CD4-positive, alpha-beta memory T cell (primary cell): ENCODE data around the gene GPSM1. TPM values are rescaled to one million over a fixed set of nuclear protein-coding genes. Genes with fewer than 3 reads are reported as not detected.
A peak's percentile ranks its signal among the peaks of the same experiment; 100 is the strongest.

Experiments
- CTCF ChIA-PET: fragments of 350-600 bp; sonication (Branson Sonifier 250); formaldehyde crosslinking; loops from one replicate; lab custom pipeline; 2021; ENCODE audit warnings: inconsistent platforms; ENCODE audit not compliant: partially characterized antibody; lab: Charles Lee
- POLR2A ChIA-PET: fragments of 350-600 bp; sonication (Branson Sonifier 250); formaldehyde crosslinking; loops from one replicate; lab custom pipeline; 2021; ENCODE audit not compliant: partially characterized antibody; lab: Charles Lee
- DNase-seq, 5 donors: peaks; one replicate each; pipeline versions ENCODE4 v3.0.0 to v3.0.0-alpha.2; 2020 to 2022; ENCODE audit warnings: mixed read lengths in 1 of 5
- H3K27ac ChIP-seq: one replicate; pipeline ENCODE4 v1.7.0; 2013; ENCODE audit warnings: low read depth, low read length
- H3K27me3 ChIP-seq: 2 replicates; pipeline ENCODE4 v1.7.0; 2013; ENCODE audit warnings: mild to moderate bottlenecking, low read length, moderate library complexity; ENCODE audit not compliant: insufficient read depth
- H3K36me3 ChIP-seq: 2 replicates; pipeline ENCODE4 v1.7.0; 2013; ENCODE audit warnings: mild to moderate bottlenecking, low read length, moderate library complexity; ENCODE audit not compliant: insufficient read depth
- H3K4me1 ChIP-seq: 2 replicates; pipeline ENCODE4 v1.7.0; 2013; ENCODE audit warnings: mild to moderate bottlenecking, low read length, moderate library complexity; ENCODE audit not compliant: insufficient read depth
- H3K4me3 ChIP-seq, 2 donors: one replicate each; pipeline ENCODE4 v1.7.0; 2013; ENCODE audit warnings: low read length in 2 of 2, mild to moderate bottlenecking in 1 of 2
- H3K9me3 ChIP-seq, 2 donors: one replicate each; pipeline ENCODE4 v1.7.0; 2013; ENCODE audit warnings: low read length in 2 of 2, control low read depth in 1 of 2; ENCODE audit not compliant: control insufficient read depth in 1 of 2
- H3K27ac Mint-ChIP-seq, 7 donors: one replicate each; pipeline ENCODE4 v1.8.0; 2020 to 2021; ENCODE audit warnings: mixed read lengths in 7 of 7, mild to moderate bottlenecking in 6 of 7, inconsistent platforms in 3 of 7, moderate library complexity in 3 of 7
- H3K27me3 Mint-ChIP-seq, 2 donors: one replicate each; pipeline ENCODE4 v1.8.0; 2020 to 2021; ENCODE audit warnings: mixed read lengths in 2 of 2
- H3K36me3 Mint-ChIP-seq, 2 donors: one replicate each; pipeline ENCODE4 v1.8.0; 2020 to 2021; ENCODE audit warnings: mixed read lengths in 2 of 2, inconsistent platforms in 1 of 2, mild to moderate bottlenecking in 1 of 2
- H3K4me1 Mint-ChIP-seq, 4 donors: one replicate each; pipeline ENCODE4 v1.8.0; 2020 to 2021; ENCODE audit warnings: mixed read lengths in 4 of 4, mild to moderate bottlenecking in 1 of 4
- H3K4me3 Mint-ChIP-seq, 8 donors: one replicate each; pipeline ENCODE4 v1.8.0; 2020 to 2021; ENCODE audit warnings: mixed read lengths in 8 of 8, mild to moderate bottlenecking in 7 of 8, moderate library complexity in 6 of 8, inconsistent platforms in 3 of 8
- H3K9me3 Mint-ChIP-seq, 8 donors: one replicate each; pipeline ENCODE4 v1.8.0; 2020 to 2021; ENCODE audit warnings: mixed read lengths in 8 of 8, mild to moderate bottlenecking in 5 of 8, inconsistent platforms in 3 of 8, moderate library complexity in 1 of 8
- intact Hi-C: fragments of 100-400 bp; cut with micrococcal nuclease; formaldehyde crosslinking; loops from one replicate; pipeline ENCODE4 v1.15.1; 2023
- polyA plus RNA-seq, 2 donors: library from polyadenylated mRNA; unstranded; fragments of 300-500 nt; fragmentation: Illumina TruSeq; gene quantifications; one replicate each; pipeline ENCODE4 v1.2.3, GENCODE V29; 2021
- total RNA-seq, 2 experiments: library from RNA; stranded (reverse); gene quantifications; one replicate each; pipeline ENCODE4 v1.2.3, GENCODE V29; 2021

The GPSM1 gene
- total and polyA plus RNA-seq, 4 experiments from 2014 or later = 0.78 to 8.1 (median 4.6) TPM

GRCh38 chr9:136367296-136368145, 40.2 kb downstream of the GPSM1 start:
- CTCF ChIA-PET = no interaction called here

GRCh38 chr9:136368190-136368589, 40.9 kb downstream of the GPSM1 start:
- Mint-ChIP-seq H3K27me3 (no peaks in the 10 kb centered on the region), H3K36me3 (no peaks in the 10 kb centered on the region), H3K4me1 (no peaks in the 10 kb centered on the region), H3K9me3 (peaks cover 0 to 2% (median 0%) of the 10 kb centered on the region in 8 donors), H3K27ac (peak overlapping the region in 2 of 7 donors; percentile 27 to 60), H3K4me3 (no peak overlapping the region)
- H3K4me1 ChIP-seq = peaks cover 7% of the 10 kb centered on the region
- H3K36me3 ChIP-seq = no peaks in the 10 kb centered on the region
- no peak overlapping the region for H3K4me3 ChIP-seq
- intact Hi-C loops = no loop called here
- no peak overlapping the region for H3K27ac ChIP-seq
- H3K9me3 ChIP-seq = no peaks in the 10 kb centered on the region
- DNase-seq = no peak
- ChIA-PET POLR2A (no interaction called here), CTCF (no interaction called here)
- H3K27me3 ChIP-seq = no peaks in the 10 kb centered on the region

More at GRCh38 chr9:136367296-136368145, 40.2 kb downstream of the GPSM1 start:
- Histone ChIP-seq H3K4me1 (peaks cover 12% of the 10 kb centered on the region), H3K27ac (no peak overlapping the region), H3K4me3 (no peak overlapping the region), H3K36me3 (no peaks in the 10 kb centered on the region), H3K27me3 (no peaks in the 10 kb centered on the region), H3K9me3 (no peaks in the 10 kb centered on the region)
- H3K9me3 Mint-ChIP-seq = peaks cover 0 to 2% (median 0%) of the 10 kb centered on the region in 8 donors
- H3K27ac Mint-ChIP-seq = peak overlapping the region in 1 of 7 donors; percentile 27
- H3K4me1 Mint-ChIP-seq = peaks cover 0 to 7% (median 0%) of the 10 kb centered on the region in 4 donors
- POLR2A ChIA-PET = no interaction called here
- no peak overlapping the region for H3K4me3 Mint-ChIP-seq
- H3K36me3 Mint-ChIP-seq = peaks cover 0 to 5% of the 10 kb centered on the region in 2 donors
- intact Hi-C loops = no loop called here
- DNase-seq = no peak
- no peaks in the 10 kb centered on the region for H3K27me3 Mint-ChIP-seq

GRCh38 chr9:136370037-136370436, 42.7 kb downstream of the GPSM1 start:
- CTCF ChIA-PET = no interaction called here
- peaks cover 0 to 2% (median 0%) of the 10 kb centered on the region in 8 donors for H3K9me3 Mint-ChIP-seq
- no peaks in the 10 kb centered on the region for H3K36me3 Mint-ChIP-seq

GRCh38 chr9:136370687-136371532, 43.6 kb downstream of the GPSM1 start:
- CTCF ChIA-PET = no interaction called here
- H3K4me1 ChIP-seq = no peaks in the 10 kb centered on the region
- DNase-seq = no peak
- H3K36me3 Mint-ChIP-seq = no peaks in the 10 kb centered on the region
- no peak overlapping the region for H3K27ac ChIP-seq
- H3K27me3 ChIP-seq = no peaks in the 10 kb centered on the region
- no peaks in the 10 kb centered on the region for H3K27me3 Mint-ChIP-seq
- intact Hi-C loops = no loop called here
- H3K4me1 Mint-ChIP-seq = no peaks in the 10 kb centered on the region
- POLR2A ChIA-PET = no interaction called here
- H3K4me3 ChIP-seq = no peak overlapping the region
- H3K9me3 ChIP-seq = no peaks in the 10 kb centered on the region
- no peak overlapping the region for H3K27ac Mint-ChIP-seq
- H3K4me3 Mint-ChIP-seq = no peak overlapping the region
- H3K9me3 Mint-ChIP-seq = peaks cover 0 to 2% (median 0%) of the 10 kb centered on the region in 8 donors
- H3K36me3 ChIP-seq = no peaks in the 10 kb centered on the region

More at GRCh38 chr9:136370037-136370436, 42.7 kb downstream of the GPSM1 start:
- Histone ChIP-seq H3K27ac (no peak overlapping the region), H3K27me3 (no peaks in the 10 kb centered on the region), H3K9me3 (no peaks in the 10 kb centered on the region), H3K4me1 (no peaks in the 10 kb centered on the region), H3K4me3 (no peak overlapping the region), H3K36me3 (no peaks in the 10 kb centered on the region)
- Mint-ChIP-seq H3K4me3 (no peak overlapping the region), H3K27ac (no peak overlapping the region), H3K27me3 (no peaks in the 10 kb centered on the region), H3K4me1 (no peaks in the 10 kb centered on the region)
- POLR2A ChIA-PET = no interaction called here
- no peak for DNase-seq
- intact Hi-C loops = no loop called here

GRCh38 chr9:136371533-136371880, 44.2 kb downstream of the GPSM1 start:
- Histone ChIP-seq H3K27ac (no peak overlapping the region), H3K36me3 (no peaks in the 10 kb centered on the region), H3K27me3 (no peaks in the 10 kb centered on the region), H3K9me3 (no peaks in the 10 kb centered on the region), H3K4me1 (no peaks in the 10 kb centered on the region), H3K4me3 (no peak overlapping the region)
- DNase-seq = no peak
- H3K4me1 Mint-ChIP-seq = no peaks in the 10 kb centered on the region
- H3K27me3 Mint-ChIP-seq = no peaks in the 10 kb centered on the region
- intact Hi-C loops = no loop called here
- no peak overlapping the region for H3K4me3 Mint-ChIP-seq
- CTCF ChIA-PET = no interaction called here
- no peaks in the 10 kb centered on the region for H3K9me3 Mint-ChIP-seq
- POLR2A ChIA-PET = no interaction called here
- no peak overlapping the region for H3K27ac Mint-ChIP-seq
- no peaks in the 10 kb centered on the region for H3K36me3 Mint-ChIP-seq

GRCh38 chr9:136372006-136372405, 44.7 kb downstream of the GPSM1 start:
- Histone ChIP-seq H3K27ac (no peak overlapping the region), H3K4me1 (no peaks in the 10 kb centered on the region), H3K36me3 (no peaks in the 10 kb centered on the region), H3K27me3 (no peaks in the 10 kb centered on the region), H3K4me3 (no peak overlapping the region), H3K9me3 (no peaks in the 10 kb centered on the region)
- no peak overlapping the region for H3K27ac Mint-ChIP-seq
- no peaks in the 10 kb centered on the region for H3K27me3 Mint-ChIP-seq
- POLR2A ChIA-PET = no interaction called here
- H3K9me3 Mint-ChIP-seq = no peaks in the 10 kb centered on the region
- no peak for DNase-seq
- H3K36me3 Mint-ChIP-seq = no peaks in the 10 kb centered on the region
- no peak overlapping the region for H3K4me3 Mint-ChIP-seq
- no peaks in the 10 kb centered on the region for H3K4me1 Mint-ChIP-seq
- intact Hi-C loops = no loop called here
- CTCF ChIA-PET = no interaction called here

- CTCF ChIA-PET = no interaction called here
- Mint-ChIP-seq H3K27ac (peak overlapping the region in 1 of 7 donors; percentile 37), H3K4me1 (no peaks in the 10 kb centered on the region), H3K36me3 (no peaks in the 10 kb centered on the region), H3K27me3 (no peaks in the 10 kb centered on the region), H3K4me3 (no peak overlapping the region), H3K9me3 (no peaks in the 10 kb centered on the region)
- intact Hi-C loops = no loop called here
- Histone ChIP-seq H3K27ac (no peak overlapping the region), H3K4me3 (no peak overlapping the region), H3K4me1 (no peaks in the 10 kb centered on the region), H3K27me3 (no peaks in the 10 kb centered on the region), H3K36me3 (no peaks in the 10 kb centered on the region), H3K9me3 (no peaks in the 10 kb centered on the region)
- no peak for DNase-seq
- POLR2A ChIA-PET = no interaction called here
These were observed 45.4 kb downstream of the GPSM1 start for GRCh38 chr9:136372561-136373299.
